ENCODE data around the gene NIM1K.

DNA sequence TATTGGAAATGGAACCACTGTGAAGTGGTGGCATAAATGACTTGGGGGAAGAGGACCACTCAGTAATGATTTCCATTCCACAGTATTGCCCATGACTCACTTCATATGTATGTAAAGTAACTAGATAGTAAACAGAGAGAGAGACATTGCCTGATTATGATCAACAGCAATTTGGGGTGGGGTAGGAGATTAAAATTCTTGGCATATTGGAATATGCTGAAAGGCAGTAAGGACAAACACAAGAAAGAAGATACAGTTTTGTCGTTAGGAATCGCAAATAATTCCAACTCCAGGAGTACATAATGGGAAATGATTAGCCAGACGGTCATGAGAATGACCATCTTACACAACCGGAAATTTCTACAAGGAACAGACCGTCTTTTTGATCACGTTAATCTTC, 122.7 kb downstream of the NIM1K start:
- TF ChIP-seq, protein P1, sequence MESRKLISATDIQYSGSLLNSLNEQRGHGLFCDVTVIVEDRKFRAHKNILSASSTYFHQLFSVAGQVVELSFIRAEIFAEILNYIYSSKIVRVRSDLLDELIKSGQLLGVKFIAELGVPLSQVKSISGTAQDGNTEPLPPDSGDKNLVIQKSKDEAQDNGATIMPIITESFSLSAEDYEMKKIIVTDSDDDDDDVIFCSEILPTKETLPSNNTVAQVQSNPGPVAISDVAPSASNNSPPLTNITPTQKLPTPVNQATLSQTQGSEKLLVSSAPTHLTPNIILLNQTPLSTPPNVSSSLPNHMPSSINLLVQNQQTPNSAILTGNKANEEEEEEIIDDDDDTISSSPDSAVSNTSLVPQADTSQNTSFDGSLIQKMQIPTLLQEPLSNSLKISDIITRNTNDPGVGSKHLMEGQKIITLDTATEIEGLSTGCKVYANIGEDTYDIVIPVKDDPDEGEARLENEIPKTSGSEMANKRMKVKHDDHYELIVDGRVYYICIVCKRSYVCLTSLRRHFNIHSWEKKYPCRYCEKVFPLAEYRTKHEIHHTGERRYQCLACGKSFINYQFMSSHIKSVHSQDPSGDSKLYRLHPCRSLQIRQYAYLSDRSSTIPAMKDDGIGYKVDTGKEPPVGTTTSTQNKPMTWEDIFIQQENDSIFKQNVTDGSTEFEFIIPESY (IDR thresholded peaks at IDR 0.05; ENCODE audit: borderline replicate concordance, low read depth) = no peak
- TF ChIP-seq, protein P2, sequence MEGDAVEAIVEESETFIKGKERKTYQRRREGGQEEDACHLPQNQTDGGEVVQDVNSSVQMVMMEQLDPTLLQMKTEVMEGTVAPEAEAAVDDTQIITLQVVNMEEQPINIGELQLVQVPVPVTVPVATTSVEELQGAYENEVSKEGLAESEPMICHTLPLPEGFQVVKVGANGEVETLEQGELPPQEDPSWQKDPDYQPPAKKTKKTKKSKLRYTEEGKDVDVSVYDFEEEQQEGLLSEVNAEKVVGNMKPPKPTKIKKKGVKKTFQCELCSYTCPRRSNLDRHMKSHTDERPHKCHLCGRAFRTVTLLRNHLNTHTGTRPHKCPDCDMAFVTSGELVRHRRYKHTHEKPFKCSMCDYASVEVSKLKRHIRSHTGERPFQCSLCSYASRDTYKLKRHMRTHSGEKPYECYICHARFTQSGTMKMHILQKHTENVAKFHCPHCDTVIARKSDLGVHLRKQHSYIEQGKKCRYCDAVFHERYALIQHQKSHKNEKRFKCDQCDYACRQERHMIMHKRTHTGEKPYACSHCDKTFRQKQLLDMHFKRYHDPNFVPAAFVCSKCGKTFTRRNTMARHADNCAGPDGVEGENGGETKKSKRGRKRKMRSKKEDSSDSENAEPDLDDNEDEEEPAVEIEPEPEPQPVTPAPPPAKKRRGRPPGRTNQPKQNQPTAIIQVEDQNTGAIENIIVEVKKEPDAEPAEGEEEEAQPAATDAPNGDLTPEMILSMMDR (IDR thresholded peaks at IDR 0.05) = no peak
- no peak for TF ChIP-seq EP300 (IDR thresholded peaks at IDR 0.05; ENCODE audit: borderline replicate concordance in 1 of 2, low read depth in 1 of 2, low read length in 1 of 2)
- TF ChIP-seq RXRA (IDR thresholded peaks at IDR 0.05; ENCODE audit: borderline replicate concordance, low read depth) = no peak
- TF ChIP-seq POLR2AphosphoS5 (IDR thresholded peaks at IDR 0.05; ENCODE audit: low read depth, low read length) = no peak
